Measurements from ENCODE around the gene LGALS9B.
"Not testable (repeated sequence)": the region's sequence is repeated elsewhere in the genome, so short reads cannot be mapped to it uniquely, and the experiment has no call there.

GRCh38 chr17:20477398-20478071 lies 10.2 kb upstream of the LGALS9B start:
- TF ChIP-seq CTCF (IDR thresholded peaks at IDR 0.05); MAX (IDR thresholded peaks at IDR 0.05); POLR2A (IDR thresholded peaks at IDR 0.05; ENCODE audit: low read length); RCOR1 (IDR thresholded peaks at IDR 0.05; ENCODE audit: low read depth, low read length); EP300 (IDR thresholded peaks at IDR 0.05); MYC (IDR thresholded peaks at IDR 0.05; ENCODE audit: borderline replicate concordance, low read length): not testable (repeated sequence)
